ENCODE data around the gene MAP4K1.

The MAP4K1 gene

GRCh38 chr19:38543286-38543806, 74.4 kb downstream of the MAP4K1 start:
- DNase-seq = no peak

- DNase-seq = no peak
Measured at GRCh38 chr19:38542040-38542439, 75.7 kb downstream of the MAP4K1 start.

GRCh38 chr19:38539751-38540150, 78.0 kb downstream of the MAP4K1 start:
- no peak for DNase-seq

GRCh38 chr19:38538793-38539528, 78.8 kb downstream of the MAP4K1 start:
- DNase-seq = no peak

- no peak for DNase-seq
Measured at GRCh38 chr19:38538386-38538785, 79.4 kb downstream of the MAP4K1 start.
